WTC11 (cell line): ENCODE results near the gene FBXL14.

Source experiments
- FOXK1 ChIP-seq: sonication (generic); formaldehyde crosslinking; IDR thresholded peaks from 2 replicates; pipeline ENCODE4 v1.8.0; 2022; ENCODE audit warnings: mild to moderate bottlenecking, moderate library complexity, missing genetic modification reagents
- FOXP1 ChIP-seq: sonication (generic); formaldehyde crosslinking; IDR thresholded peaks from 2 replicates; pipeline ENCODE4 v1.8.0; 2022; ENCODE audit warnings: missing genetic modification reagents, mild to moderate bottlenecking, moderate library complexity, borderline replicate concordance
- KAT7 ChIP-seq: sonication (generic); formaldehyde crosslinking; IDR thresholded peaks from 2 replicates; pipeline ENCODE4 v1.8.1; 2023; ENCODE audit warnings: missing genetic modification reagents, mild to moderate bottlenecking, borderline replicate concordance
- PRRX2 ChIP-seq: fragments of 250-450 bp; sonication (Bioruptor Pico); IDR thresholded peaks from 2 replicates; pipeline ENCODE4 v1.8.0; 2021; ENCODE audit warnings: mild to moderate bottlenecking
- SP1 ChIP-seq: sonication (generic); formaldehyde crosslinking; conservative IDR thresholded peaks from 2 replicates; pipeline ENCODE4 v1.8.1; 2022; ENCODE audit warnings: missing genetic modification reagents
- TEAD1 ChIP-seq: sonication (generic); formaldehyde crosslinking; IDR thresholded peaks from 2 replicates; pipeline ENCODE4 v1.8.0; 2022; ENCODE audit warnings: mild to moderate bottlenecking, missing genetic modification reagents
- ZNF121 ChIP-seq: sonication (generic); formaldehyde crosslinking; IDR thresholded peaks from 2 replicates; pipeline ENCODE4 v1.8.0; 2023; ENCODE audit warnings: missing genetic modification reagents
- ZNF396 ChIP-seq: fragments of 250-450 bp; sonication (Bioruptor Pico); IDR thresholded peaks from 2 replicates; pipeline ENCODE4 v1.8.0; 2021; ENCODE audit warnings: mild to moderate bottlenecking, moderate library complexity, borderline replicate concordance
- TF ChIP-seq, protein P1 (sequence below): fragments of 200-600 bp; IDR thresholded peaks from 2 replicates; pipeline ENCODE4 v1.8.0; 2022; ENCODE audit warnings: antibody characterized with exemption
- TF ChIP-seq, protein P2 (sequence below): sonication (generic); formaldehyde crosslinking; IDR thresholded peaks from 2 replicates; pipeline ENCODE4 v1.8.0; 2022; ENCODE audit warnings: mild to moderate bottlenecking, missing genetic modification reagents
- TF ChIP-seq, protein P3 (sequence below): sonication (generic); formaldehyde crosslinking; IDR thresholded peaks from 2 replicates; pipeline ENCODE4 v1.8.1; 2022; ENCODE audit warnings: mild to moderate bottlenecking, moderate library complexity, missing genetic modification reagents
- TF ChIP-seq, protein P4 (sequence below): sonication (generic); formaldehyde crosslinking; IDR thresholded peaks from 2 replicates; pipeline ENCODE4 v1.8.0; 2022; ENCODE audit warnings: mild to moderate bottlenecking, missing genetic modification reagents
- TF ChIP-seq, protein P5 (sequence below): sonication (generic); formaldehyde crosslinking; IDR thresholded peaks from 2 replicates; pipeline ENCODE4 v1.8.1; 2022; ENCODE audit warnings: low read depth, mild to moderate bottlenecking, moderate library complexity, missing genetic modification reagents, borderline replicate concordance

DNA sequence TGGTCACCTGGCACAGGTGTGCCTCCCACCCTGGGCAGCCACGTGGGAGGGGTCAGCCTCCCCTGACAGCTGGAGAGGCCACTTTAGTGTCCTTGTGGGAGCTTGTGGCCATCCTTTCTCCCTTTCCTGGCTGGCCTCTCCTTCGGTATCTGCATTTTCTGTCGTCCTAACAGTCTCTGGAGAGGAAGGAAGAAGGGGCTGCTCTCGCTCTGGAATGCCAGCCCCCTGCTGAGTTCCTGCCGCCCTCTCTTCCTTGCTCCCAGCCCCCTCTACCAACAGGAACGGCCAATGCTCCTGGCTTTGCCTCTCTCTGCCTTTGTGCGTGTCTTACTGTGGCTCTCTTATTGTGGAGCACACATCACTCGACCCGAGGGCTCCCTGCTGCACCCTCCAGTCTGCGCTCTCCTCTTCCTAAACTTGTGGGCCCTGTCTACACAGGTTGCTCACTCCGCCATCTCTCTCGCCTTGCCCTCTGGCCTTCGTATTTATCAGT is 70.8 kb downstream of the FBXL14 start:
- TF ChIP-seq, protein P1, sequence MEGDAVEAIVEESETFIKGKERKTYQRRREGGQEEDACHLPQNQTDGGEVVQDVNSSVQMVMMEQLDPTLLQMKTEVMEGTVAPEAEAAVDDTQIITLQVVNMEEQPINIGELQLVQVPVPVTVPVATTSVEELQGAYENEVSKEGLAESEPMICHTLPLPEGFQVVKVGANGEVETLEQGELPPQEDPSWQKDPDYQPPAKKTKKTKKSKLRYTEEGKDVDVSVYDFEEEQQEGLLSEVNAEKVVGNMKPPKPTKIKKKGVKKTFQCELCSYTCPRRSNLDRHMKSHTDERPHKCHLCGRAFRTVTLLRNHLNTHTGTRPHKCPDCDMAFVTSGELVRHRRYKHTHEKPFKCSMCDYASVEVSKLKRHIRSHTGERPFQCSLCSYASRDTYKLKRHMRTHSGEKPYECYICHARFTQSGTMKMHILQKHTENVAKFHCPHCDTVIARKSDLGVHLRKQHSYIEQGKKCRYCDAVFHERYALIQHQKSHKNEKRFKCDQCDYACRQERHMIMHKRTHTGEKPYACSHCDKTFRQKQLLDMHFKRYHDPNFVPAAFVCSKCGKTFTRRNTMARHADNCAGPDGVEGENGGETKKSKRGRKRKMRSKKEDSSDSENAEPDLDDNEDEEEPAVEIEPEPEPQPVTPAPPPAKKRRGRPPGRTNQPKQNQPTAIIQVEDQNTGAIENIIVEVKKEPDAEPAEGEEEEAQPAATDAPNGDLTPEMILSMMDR = no peak
- TF ChIP-seq ZNF396 (CRISPR knock-in tag) = no peak
- TF ChIP-seq KAT7 = no peak
- TF ChIP-seq ZNF121 = no peak
- TF ChIP-seq FOXP1 = no peak
- TF ChIP-seq, protein P2, sequence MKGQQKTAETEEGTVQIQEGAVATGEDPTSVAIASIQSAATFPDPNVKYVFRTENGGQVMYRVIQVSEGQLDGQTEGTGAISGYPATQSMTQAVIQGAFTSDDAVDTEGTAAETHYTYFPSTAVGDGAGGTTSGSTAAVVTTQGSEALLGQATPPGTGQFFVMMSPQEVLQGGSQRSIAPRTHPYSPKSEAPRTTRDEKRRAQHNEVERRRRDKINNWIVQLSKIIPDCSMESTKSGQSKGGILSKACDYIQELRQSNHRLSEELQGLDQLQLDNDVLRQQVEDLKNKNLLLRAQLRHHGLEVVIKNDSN (CRISPR knock-in tag) = no peak
- TF ChIP-seq, protein P3, sequence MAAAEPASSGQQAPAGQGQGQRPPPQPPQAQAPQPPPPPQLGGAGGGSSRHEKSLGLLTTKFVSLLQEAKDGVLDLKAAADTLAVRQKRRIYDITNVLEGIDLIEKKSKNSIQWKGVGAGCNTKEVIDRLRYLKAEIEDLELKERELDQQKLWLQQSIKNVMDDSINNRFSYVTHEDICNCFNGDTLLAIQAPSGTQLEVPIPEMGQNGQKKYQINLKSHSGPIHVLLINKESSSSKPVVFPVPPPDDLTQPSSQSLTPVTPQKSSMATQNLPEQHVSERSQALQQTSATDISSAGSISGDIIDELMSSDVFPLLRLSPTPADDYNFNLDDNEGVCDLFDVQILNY (CRISPR knock-in tag) = no peak
- 0 out of 2 replicates have a peak, but pooled peaks have one; percentile 18 for TF ChIP-seq FOXK1 (CRISPR knock-in tag)
- 0 out of 2 replicates have a peak, but pooled peaks have one; percentile 12 for TF ChIP-seq SP1
- peak; percentile 82; the same call in 1 of the 2 replicates for TF ChIP-seq TEAD1 (CRISPR knock-in tag)
- TF ChIP-seq, protein P4, sequence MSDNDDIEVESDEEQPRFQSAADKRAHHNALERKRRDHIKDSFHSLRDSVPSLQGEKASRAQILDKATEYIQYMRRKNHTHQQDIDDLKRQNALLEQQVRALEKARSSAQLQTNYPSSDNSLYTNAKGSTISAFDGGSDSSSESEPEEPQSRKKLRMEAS = no peak
- TF ChIP-seq, protein P5, sequence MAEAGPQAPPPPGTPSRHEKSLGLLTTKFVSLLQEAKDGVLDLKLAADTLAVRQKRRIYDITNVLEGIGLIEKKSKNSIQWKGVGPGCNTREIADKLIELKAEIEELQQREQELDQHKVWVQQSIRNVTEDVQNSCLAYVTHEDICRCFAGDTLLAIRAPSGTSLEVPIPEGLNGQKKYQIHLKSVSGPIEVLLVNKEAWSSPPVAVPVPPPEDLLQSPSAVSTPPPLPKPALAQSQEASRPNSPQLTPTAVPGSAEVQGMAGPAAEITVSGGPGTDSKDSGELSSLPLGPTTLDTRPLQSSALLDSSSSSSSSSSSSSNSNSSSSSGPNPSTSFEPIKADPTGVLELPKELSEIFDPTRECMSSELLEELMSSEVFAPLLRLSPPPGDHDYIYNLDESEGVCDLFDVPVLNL (CRISPR knock-in tag) = no peak
- no peak for TF ChIP-seq PRRX2 (CRISPR knock-in tag)
